HepG2 (cell line): ENCODE data around the gene KBTBD3. TPM values are rescaled to one million over a fixed set of nuclear protein-coding genes. Genes with fewer than 3 reads are reported as not detected.

Experiments used
- ATF1 ChIP-seq: IDR thresholded peaks from 2 replicates; pipeline ENCODE4 v1.6.1; 2016; ENCODE audit warnings: mild to moderate bottlenecking, control low read depth
- CBX1 ChIP-seq: IDR thresholded peaks from one replicate; pipeline ENCODE4 v1.6.1; 2016; ENCODE audit warnings: antibody characterized with exemption, low read depth
- CBX5 ChIP-seq: sonication (generic); formaldehyde crosslinking; IDR thresholded peaks from 2 replicates; pipeline ENCODE4 v1.4.0; 2020; ENCODE audit warnings: missing genetic modification reagents, borderline replicate concordance
- DDIT3 ChIP-seq: sonication (generic); formaldehyde crosslinking; IDR thresholded peaks from 2 replicates; pipeline ENCODE4 v1.4.0; 2020; ENCODE audit warnings: mild to moderate bottlenecking, missing genetic modification reagents
- FIP1L1 ChIP-seq: fragments of 200-400 bp; formaldehyde crosslinking; IDR thresholded peaks from 2 replicates; pipeline ENCODE4 v1.6.1; 2018; ENCODE audit warnings: low read depth, mild to moderate bottlenecking, low read length, moderate library complexity, borderline replicate concordance; ENCODE audit not compliant: insufficient read depth
- FOXJ3 ChIP-seq: sonication (generic); formaldehyde crosslinking; IDR thresholded peaks from 2 replicates; pipeline ENCODE4 v1.4.0; 2020; ENCODE audit warnings: missing genetic modification reagents, mild to moderate bottlenecking, borderline replicate concordance
- FOXP1 ChIP-seq, 2 experiments: fragments of 450-650 bp in 1 of 2; IDR thresholded peaks; 2 replicates each; pipeline ENCODE4 v1.6.1; 2017 to 2018; ENCODE audit warnings: antibody characterized with exemption in 1 of 2
- GTF2F1 ChIP-seq: fragments of 150-350 bp; IDR thresholded peaks from 2 replicates; pipeline ENCODE4 v1.6.1; 2014; ENCODE audit warnings: low read length
- JARID2 ChIP-seq: sonication (generic); formaldehyde crosslinking; IDR thresholded peaks from 2 replicates; pipeline ENCODE4 v1.8.1; 2023; ENCODE audit warnings: missing genetic modification reagents, inconsistent platforms; ENCODE audit not compliant: insufficient replicate concordance
- MEIS1 ChIP-seq: sonication (generic); formaldehyde crosslinking; IDR thresholded peaks from 2 replicates; pipeline ENCODE4 v1.9.0; 2021; ENCODE audit warnings: mild to moderate bottlenecking, missing genetic modification reagents, moderate library complexity, borderline replicate concordance
- NFYC ChIP-seq: IDR thresholded peaks from 2 replicates; pipeline ENCODE4 v1.6.1; 2016; ENCODE audit warnings: missing genetic modification reagents, missing compliant biosample characterization
- NRL ChIP-seq: sonication (generic); formaldehyde crosslinking; IDR thresholded peaks from 2 replicates; pipeline ENCODE4 v1.5.0; 2020; ENCODE audit warnings: missing genetic modification reagents, mild to moderate bottlenecking, moderate library complexity, borderline replicate concordance
- THAP9 ChIP-seq: sonication (generic); formaldehyde crosslinking; IDR thresholded peaks from 2 replicates; pipeline ENCODE4; 2020; ENCODE audit warnings: missing genetic modification reagents, mild to moderate bottlenecking, borderline replicate concordance
- ZNF350 ChIP-seq: sonication (generic); formaldehyde crosslinking; IDR thresholded peaks from 2 replicates; pipeline ENCODE4 v1.4.0; 2020; ENCODE audit warnings: mild to moderate bottlenecking, low read depth, missing genetic modification reagents, borderline replicate concordance
- ZNF354B ChIP-seq: sonication (generic); formaldehyde crosslinking; IDR thresholded peaks from 2 replicates; pipeline ENCODE4 v1.8.0; 2022; ENCODE audit warnings: mild to moderate bottlenecking, missing genetic modification reagents
- ZNF510 ChIP-seq: sonication (generic); formaldehyde crosslinking; IDR thresholded peaks from 2 replicates; pipeline ENCODE4 v1.4.0; 2020; ENCODE audit warnings: low read depth, mild to moderate bottlenecking, missing genetic modification reagents
- ZNF552 ChIP-seq: sonication (generic); formaldehyde crosslinking; IDR thresholded peaks from 2 replicates; pipeline ENCODE4 v1.9.0; 2022; ENCODE audit warnings: missing genetic modification reagents, mild to moderate bottlenecking, borderline replicate concordance
- ZNF572 ChIP-seq: sonication (generic); formaldehyde crosslinking; IDR thresholded peaks from 2 replicates; pipeline ENCODE4 v1.5.1; 2020; ENCODE audit warnings: mild to moderate bottlenecking, missing genetic modification reagents
- ZNF616 ChIP-seq: sonication (generic); formaldehyde crosslinking; IDR thresholded peaks from 2 replicates; pipeline ENCODE4 v1.5.0; 2020; ENCODE audit warnings: low read depth, mild to moderate bottlenecking, missing genetic modification reagents
- ZNF772 ChIP-seq: sonication (generic); formaldehyde crosslinking; IDR thresholded peaks from 2 replicates; pipeline ENCODE4 v1.5.0; 2020; ENCODE audit warnings: mild to moderate bottlenecking, missing genetic modification reagents
- ZNF83 ChIP-seq: sonication (generic); formaldehyde crosslinking; IDR thresholded peaks from 2 replicates; pipeline ENCODE4 v1.4.0; 2020; ENCODE audit warnings: missing genetic modification reagents, mild to moderate bottlenecking, borderline replicate concordance
- polyA plus RNA-seq, 8 experiments: library from polyadenylated mRNA; depleted of rRNA in 3 of 8; stranded (reverse) in 7 of 8; unstranded in 1 of 8; fragments of >200 nt; fragmentation: Illumina TruSeq in 4 of 8; extraction: Trizol in 4 of 8; gene quantifications; 2 replicates each; pipeline versions ENCODE4 v1.2.1 to v1.2.3, GENCODE V29; 2011 to 2016; ENCODE audit warnings: low read depth in 4 of 8, missing spikeins in 1 of 8, mixed read lengths in 1 of 8; ENCODE audit not compliant: insufficient read depth in 1 of 8
- total RNA-seq, 5 experiments: library from RNA; depleted of rRNA; stranded (reverse); fragments of >200 nt; fragmentation: Illumina TruSeq; extraction: Trizol; gene quantifications; 2 replicates each; pipeline ENCODE4 v1.2.3, GENCODE V29; 2016; ENCODE audit warnings: low read depth in 1 of 5
- TF ChIP-seq, protein P1 (sequence below): sonication (generic); formaldehyde crosslinking; IDR thresholded peaks from 2 replicates; pipeline ENCODE4 v1.4.0; 2020; ENCODE audit warnings: missing genetic modification reagents

KBTBD3 gene
- total and polyA plus RNA-seq, 2 of the 13 experiments (the other 11 are each of a cell fraction or from before 2014, with no cell fraction given), result 1.8 to 7.4 TPM

DNA sequence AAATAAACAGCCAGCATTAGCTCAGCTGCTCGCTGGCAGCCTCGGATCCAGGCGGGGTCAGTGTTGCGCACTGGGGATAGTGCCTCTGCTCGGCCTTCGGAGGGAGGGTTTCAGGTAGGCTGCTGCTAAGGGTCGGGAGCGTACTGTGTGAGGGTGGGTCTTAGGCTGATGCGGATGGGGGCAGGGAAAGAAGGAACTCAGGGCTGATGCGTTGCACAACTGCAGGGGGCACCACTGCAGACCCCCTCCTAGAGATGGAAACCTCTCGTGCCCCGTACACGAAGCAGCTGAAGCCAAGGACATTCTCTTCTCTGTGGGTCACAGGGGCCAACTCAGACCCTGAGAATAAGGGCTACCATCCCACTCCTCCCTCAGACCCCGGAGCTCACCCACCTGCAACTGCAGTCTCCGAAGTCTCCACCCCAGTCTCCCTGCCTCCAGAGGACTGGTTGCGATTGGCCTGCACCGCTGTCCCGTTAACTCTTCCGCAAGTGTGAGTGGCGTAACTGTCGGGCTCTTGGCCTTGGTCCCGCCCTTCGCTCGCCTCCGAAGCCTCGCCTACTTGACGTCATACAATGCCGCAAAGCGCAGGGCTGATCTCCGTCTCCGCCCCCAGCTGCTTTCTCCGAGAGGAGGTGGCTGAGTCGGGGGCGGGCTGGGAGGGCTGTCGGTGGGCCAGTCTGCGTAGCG is at the start of gene KBTBD3 (continued):
- TF ChIP-seq ZNF350 (CRISPR knock-in tag) (peak; percentile 64), ZNF616 (CRISPR knock-in tag) (no peak), FIP1L1 (peak; percentile 79; the same call in 1 of the 2 replicates), JARID2 (no peak), NRL (CRISPR knock-in tag) (peak; percentile 81; the same call in 1 of the 2 replicates), ZNF772 (CRISPR knock-in tag) (peak; percentile 48; the same call in 1 of the 2 replicates), FOXP1 (IDR thresholded peaks at IDR 0.05) (no peak), FOXP1 (CRISPR knock-in tag; IDR thresholded peaks at IDR 0.05) (no peak), ZNF354B (CRISPR knock-in tag) (no peak), ZNF552 (CRISPR knock-in tag) (no peak), MEIS1 (CRISPR knock-in tag) (peak; percentile 64; the same call in 1 of the 2 replicates), NFYC (peak; percentile 90), GTF2F1 (no peak), FOXJ3 (peak; percentile 7; the same call in 1 of the 2 replicates), CBX5 (CRISPR knock-in tag) (peak; percentile 14; the same call in 1 of the 2 replicates), ZNF572 (CRISPR knock-in tag) (peak; percentile 86; the same call in 1 of the 2 replicates), ATF1 (CRISPR knock-in tag) (peak; percentile 8; the same call in 1 of the 2 replicates), ZNF83 (0 out of 2 replicates have a peak, but pooled peaks have one; percentile 71), ZNF510 (CRISPR knock-in tag) (no peak), THAP9 (CRISPR knock-in tag) (peak; percentile 29; the same call in 1 of the 2 replicates), DDIT3 (CRISPR knock-in tag) (no peak), CBX1 (peak; percentile 68)
- TF ChIP-seq, protein P1, sequence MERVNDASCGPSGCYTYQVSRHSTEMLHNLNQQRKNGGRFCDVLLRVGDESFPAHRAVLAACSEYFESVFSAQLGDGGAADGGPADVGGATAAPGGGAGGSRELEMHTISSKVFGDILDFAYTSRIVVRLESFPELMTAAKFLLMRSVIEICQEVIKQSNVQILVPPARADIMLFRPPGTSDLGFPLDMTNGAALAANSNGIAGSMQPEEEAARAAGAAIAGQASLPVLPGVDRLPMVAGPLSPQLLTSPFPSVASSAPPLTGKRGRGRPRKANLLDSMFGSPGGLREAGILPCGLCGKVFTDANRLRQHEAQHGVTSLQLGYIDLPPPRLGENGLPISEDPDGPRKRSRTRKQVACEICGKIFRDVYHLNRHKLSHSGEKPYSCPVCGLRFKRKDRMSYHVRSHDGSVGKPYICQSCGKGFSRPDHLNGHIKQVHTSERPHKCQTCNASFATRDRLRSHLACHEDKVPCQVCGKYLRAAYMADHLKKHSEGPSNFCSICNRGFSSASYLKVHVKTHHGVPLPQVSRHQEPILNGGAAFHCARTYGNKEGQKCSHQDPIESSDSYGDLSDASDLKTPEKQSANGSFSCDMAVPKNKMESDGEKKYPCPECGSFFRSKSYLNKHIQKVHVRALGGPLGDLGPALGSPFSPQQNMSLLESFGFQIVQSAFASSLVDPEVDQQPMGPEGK (CRISPR knock-in tag), result peak; percentile 37; the same call in 1 of the 2 replicates
